ENCODE results near the gene HRAS. TPM values are rescaled to one million over a fixed set of nuclear protein-coding genes. Genes with fewer than 3 reads are reported as not detected.

The HRAS gene
- total and polyA plus RNA-seq, 2 of the 13 experiments (the other 11 are each of a cell fraction or from before 2014, with no cell fraction given), result 32.9 to 50.0 TPM

GRCh38 chr11:539971-540481, 4.7 kb upstream of the HRAS start (continued):
- TF ChIP-seq KDM2A (CRISPR knock-in tag; IDR thresholded peaks at IDR 0.05; ENCODE audit: borderline replicate concordance, low read depth) (0 out of 2 replicates have a peak, but pooled peaks have one; percentile 34), MAFF (IDR thresholded peaks at IDR 0.05; ENCODE audit: low read depth, low read length) (no peak)
- TF ChIP-seq, protein P1, sequence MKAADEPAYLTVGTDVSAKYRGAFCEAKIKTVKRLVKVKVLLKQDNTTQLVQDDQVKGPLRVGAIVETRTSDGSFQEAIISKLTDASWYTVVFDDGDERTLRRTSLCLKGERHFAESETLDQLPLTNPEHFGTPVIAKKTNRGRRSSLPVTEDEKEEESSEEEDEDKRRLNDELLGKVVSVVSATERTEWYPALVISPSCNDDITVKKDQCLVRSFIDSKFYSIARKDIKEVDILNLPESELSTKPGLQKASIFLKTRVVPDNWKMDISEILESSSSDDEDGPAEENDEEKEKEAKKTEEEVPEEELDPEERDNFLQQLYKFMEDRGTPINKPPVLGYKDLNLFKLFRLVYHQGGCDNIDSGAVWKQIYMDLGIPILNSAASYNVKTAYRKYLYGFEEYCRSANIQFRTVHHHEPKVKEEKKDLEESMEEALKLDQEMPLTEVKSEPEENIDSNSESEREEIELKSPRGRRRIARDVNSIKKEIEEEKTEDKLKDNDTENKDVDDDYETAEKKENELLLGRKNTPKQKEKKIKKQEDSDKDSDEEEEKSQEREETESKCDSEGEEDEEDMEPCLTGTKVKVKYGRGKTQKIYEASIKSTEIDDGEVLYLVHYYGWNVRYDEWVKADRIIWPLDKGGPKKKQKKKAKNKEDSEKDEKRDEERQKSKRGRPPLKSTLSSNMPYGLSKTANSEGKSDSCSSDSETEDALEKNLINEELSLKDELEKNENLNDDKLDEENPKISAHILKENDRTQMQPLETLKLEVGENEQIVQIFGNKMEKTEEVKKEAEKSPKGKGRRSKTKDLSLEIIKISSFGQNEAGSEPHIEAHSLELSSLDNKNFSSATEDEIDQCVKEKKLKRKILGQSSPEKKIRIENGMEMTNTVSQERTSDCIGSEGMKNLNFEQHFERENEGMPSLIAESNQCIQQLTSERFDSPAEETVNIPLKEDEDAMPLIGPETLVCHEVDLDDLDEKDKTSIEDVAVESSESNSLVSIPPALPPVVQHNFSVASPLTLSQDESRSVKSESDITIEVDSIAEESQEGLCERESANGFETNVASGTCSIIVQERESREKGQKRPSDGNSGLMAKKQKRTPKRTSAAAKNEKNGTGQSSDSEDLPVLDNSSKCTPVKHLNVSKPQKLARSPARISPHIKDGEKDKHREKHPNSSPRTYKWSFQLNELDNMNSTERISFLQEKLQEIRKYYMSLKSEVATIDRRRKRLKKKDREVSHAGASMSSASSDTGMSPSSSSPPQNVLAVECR (CRISPR knock-in tag; IDR thresholded peaks at IDR 0.05; ENCODE audit: borderline replicate concordance), result no peak

DNA sequence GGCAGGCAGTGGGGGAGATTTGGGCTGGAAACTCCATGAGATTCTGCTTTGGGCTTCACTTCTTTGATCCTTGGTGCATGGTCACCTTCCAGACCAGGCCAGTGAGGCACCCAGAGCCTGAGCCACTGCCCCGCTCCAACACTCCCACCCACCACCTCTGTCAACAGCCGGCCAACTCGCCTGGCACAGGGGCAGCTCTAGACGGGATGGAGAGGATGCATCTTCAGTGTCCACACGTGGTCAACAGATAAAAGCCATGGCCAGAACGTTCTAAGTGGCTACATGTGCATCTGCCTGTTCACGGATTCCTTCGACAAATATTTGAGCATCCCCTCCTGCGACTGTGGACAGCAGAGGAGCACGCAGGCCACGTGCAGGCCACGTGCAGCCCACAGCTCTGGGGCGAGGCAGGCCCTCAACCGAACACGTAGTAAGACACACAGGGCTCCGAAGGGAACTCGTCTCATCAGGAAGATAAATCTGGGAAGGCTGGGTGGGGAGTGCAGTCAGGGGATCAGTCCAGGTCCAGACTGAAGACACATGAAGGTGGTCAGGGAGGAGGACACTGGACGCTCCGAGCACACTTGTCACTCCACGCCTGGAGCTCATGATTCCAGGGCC, 3.2 kb upstream of the HRAS start:
- Histone ChIP-seq H4K20me1 (ENCODE audit: insufficient read depth, low read length) (no peaks in the 10 kb centered on the region; the same call in 1 of the 2 replicates), H3K4me2 (ENCODE audit: low read depth, low read length) (no peak overlapping the region), H3K36me3 (replicated peaks in 1 of 2; ENCODE audit: control insufficient read depth in 1 of 2, insufficient read depth in 2 of 2, low read length in 2 of 2) (peaks cover under 1 to 4% of the 10 kb centered on the region in 2 experiments; a peak in 1 of 5 replicates), H3K9me3 (ENCODE audit: low read length) (no peaks in the 10 kb centered on the region), H2AFZ (ENCODE audit: low read length) (no peak overlapping the region), H3K4me1 (ENCODE audit: insufficient read depth, low read length) (peaks cover 73% of the 10 kb centered on the region), H3K9ac (ENCODE audit: insufficient read depth, low read depth, low read length) (no peak overlapping the region), H3K4me3 (replicated peaks in 1 of 3; ENCODE audit: insufficient read depth in 1 of 3, low read depth in 2 of 3, low read length in 3 of 3) (no peak overlapping the region), H3K79me2 (ENCODE audit: insufficient read depth, low read length) (peaks cover 4% of the 10 kb centered on the region), H3K27me3 (ENCODE audit: control insufficient read depth in 1 of 2, insufficient read depth in 2 of 2, low read length in 2 of 2) (peaks cover 5 to 20% of the 10 kb centered on the region in 2 experiments; a peak in 4 of 5 replicates), H3K27ac (ENCODE audit: extremely low read length, insufficient read depth, low read length) (no peak overlapping the region)
- intact Hi-C loops (cut with micrococcal nuclease; ENCODE audit: unreplicated experiment), result no loop called here
- BruUV-seq (replicated peaks), result no TSS peak
- ChIA-PET POLR2A (interaction anchor here (1.2 kb wide), 1 partner anchor 10 kb away, joined by 3 read pairs; no protein-coding TSS in a partner anchor), CTCF (ENCODE audit: low intra/inter-chr PET ratio, low total read pairs) (no interaction called here)
- in situ Hi-C loops (cut with HindIII; ENCODE audit: extremely low pct_ligation_motif_present, low pct_unique_long_range_greater_than_20kb), result no loop called here
- FAIRE-seq, result no peak
- ATAC-seq, result no peak
- WGBS (ENCODE audit: low lambda C conversion rate), result 45% methylated on average over 14 of the region's 20 CpGs
- DNase-seq (ENCODE audit: low spot score), result no peak
- TF ChIP-seq ZNF614 (CRISPR knock-in tag; IDR thresholded peaks at IDR 0.05; ENCODE audit: borderline replicate concordance), result no peak
- no peak for TF ChIP-seq U2AF1 (optimal IDR thresholded peaks at IDR 0.05; ENCODE audit: low read depth, low read length)
- TF ChIP-seq, protein P2, sequence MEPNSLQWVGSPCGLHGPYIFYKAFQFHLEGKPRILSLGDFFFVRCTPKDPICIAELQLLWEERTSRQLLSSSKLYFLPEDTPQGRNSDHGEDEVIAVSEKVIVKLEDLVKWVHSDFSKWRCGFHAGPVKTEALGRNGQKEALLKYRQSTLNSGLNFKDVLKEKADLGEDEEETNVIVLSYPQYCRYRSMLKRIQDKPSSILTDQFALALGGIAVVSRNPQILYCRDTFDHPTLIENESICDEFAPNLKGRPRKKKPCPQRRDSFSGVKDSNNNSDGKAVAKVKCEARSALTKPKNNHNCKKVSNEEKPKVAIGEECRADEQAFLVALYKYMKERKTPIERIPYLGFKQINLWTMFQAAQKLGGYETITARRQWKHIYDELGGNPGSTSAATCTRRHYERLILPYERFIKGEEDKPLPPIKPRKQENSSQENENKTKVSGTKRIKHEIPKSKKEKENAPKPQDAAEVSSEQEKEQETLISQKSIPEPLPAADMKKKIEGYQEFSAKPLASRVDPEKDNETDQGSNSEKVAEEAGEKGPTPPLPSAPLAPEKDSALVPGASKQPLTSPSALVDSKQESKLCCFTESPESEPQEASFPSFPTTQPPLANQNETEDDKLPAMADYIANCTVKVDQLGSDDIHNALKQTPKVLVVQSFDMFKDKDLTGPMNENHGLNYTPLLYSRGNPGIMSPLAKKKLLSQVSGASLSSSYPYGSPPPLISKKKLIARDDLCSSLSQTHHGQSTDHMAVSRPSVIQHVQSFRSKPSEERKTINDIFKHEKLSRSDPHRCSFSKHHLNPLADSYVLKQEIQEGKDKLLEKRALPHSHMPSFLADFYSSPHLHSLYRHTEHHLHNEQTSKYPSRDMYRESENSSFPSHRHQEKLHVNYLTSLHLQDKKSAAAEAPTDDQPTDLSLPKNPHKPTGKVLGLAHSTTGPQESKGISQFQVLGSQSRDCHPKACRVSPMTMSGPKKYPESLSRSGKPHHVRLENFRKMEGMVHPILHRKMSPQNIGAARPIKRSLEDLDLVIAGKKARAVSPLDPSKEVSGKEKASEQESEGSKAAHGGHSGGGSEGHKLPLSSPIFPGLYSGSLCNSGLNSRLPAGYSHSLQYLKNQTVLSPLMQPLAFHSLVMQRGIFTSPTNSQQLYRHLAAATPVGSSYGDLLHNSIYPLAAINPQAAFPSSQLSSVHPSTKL (CRISPR knock-in tag; IDR thresholded peaks at IDR 0.05), result 0 out of 2 replicates have a peak, but pooled peaks have one; percentile 18
- TF ChIP-seq ZNF431 (CRISPR knock-in tag; IDR thresholded peaks at IDR 0.05; ENCODE audit: borderline replicate concordance, low read depth), result 0 out of 2 replicates have a peak, but pooled peaks have one; percentile 39
- peak; percentile 51; the same call in 1 of the 2 replicates for TF ChIP-seq ZNF33B (CRISPR knock-in tag; IDR thresholded peaks at IDR 0.05)
- no peak for TF ChIP-seq ZNF615 (CRISPR knock-in tag; IDR thresholded peaks at IDR 0.05; ENCODE audit: borderline replicate concordance)
- TF ChIP-seq, protein P3, sequence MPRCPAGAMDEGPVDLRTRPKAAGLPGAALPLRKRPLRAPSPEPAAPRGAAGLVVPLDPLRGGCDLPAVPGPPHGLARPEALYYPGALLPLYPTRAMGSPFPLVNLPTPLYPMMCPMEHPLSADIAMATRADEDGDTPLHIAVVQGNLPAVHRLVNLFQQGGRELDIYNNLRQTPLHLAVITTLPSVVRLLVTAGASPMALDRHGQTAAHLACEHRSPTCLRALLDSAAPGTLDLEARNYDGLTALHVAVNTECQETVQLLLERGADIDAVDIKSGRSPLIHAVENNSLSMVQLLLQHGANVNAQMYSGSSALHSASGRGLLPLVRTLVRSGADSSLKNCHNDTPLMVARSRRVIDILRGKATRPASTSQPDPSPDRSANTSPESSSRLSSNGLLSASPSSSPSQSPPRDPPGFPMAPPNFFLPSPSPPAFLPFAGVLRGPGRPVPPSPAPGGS (CRISPR knock-in tag; IDR thresholded peaks at IDR 0.05), result no peak
